Liver (tissue), 9 donors: Measurements from ENCODE around the gene KRT84. TPM values are rescaled to one million over a fixed set of nuclear protein-coding genes. Genes with fewer than 3 reads are reported as not detected.

ENCODE experiments used
- DNase-seq: peaks from one replicate; pipeline ENCODE4 v3.0.0-alpha.2; 2017; ENCODE audit warnings: low spot score
- H3K27ac ChIP-seq, 2 donors: one replicate each; pipeline ENCODE4 v1.7.0; 2013; ENCODE audit warnings: inconsistent platforms in 2 of 2, low read length in 2 of 2, control low read depth in 1 of 2, low read depth in 1 of 2, mild to moderate bottlenecking in 1 of 2
- H3K27me3 ChIP-seq, 4 donors: one replicate each; pipeline versions ENCODE4 v1.6.1 to v1.7.0; 2013; ENCODE audit warnings: low read length in 3 of 4, inconsistent platforms in 1 of 4, mild to moderate bottlenecking in 1 of 4, moderate library complexity in 1 of 4; ENCODE audit not compliant: control insufficient read depth in 4 of 4, insufficient read depth in 4 of 4
- H3K36me3 ChIP-seq, 4 donors: one replicate each; pipeline versions ENCODE4 v1.6.1 to v1.7.0; 2013; ENCODE audit warnings: low read length in 3 of 4, mild to moderate bottlenecking in 3 of 4, low read depth in 1 of 4, moderate library complexity in 1 of 4; ENCODE audit not compliant: control insufficient read depth in 4 of 4, insufficient read depth in 3 of 4
- H3K4me1 ChIP-seq, 4 donors: one replicate each; pipeline versions ENCODE4 v1.6.1 to v1.7.0; 2013; ENCODE audit warnings: low read length in 3 of 4, mild to moderate bottlenecking in 3 of 4, moderate library complexity in 1 of 4; ENCODE audit not compliant: control insufficient read depth in 4 of 4, insufficient read depth in 4 of 4
- H3K4me3 ChIP-seq, 3 donors: one replicate each; pipeline versions ENCODE4 v1.6.1 to v1.7.0; 2013; ENCODE audit warnings: low read length in 3 of 3, control low read depth in 1 of 3, low read depth in 1 of 3, mild to moderate bottlenecking in 1 of 3
- H3K9ac ChIP-seq, 2 donors: one replicate each; pipeline ENCODE4 v1.7.0; 2013; ENCODE audit warnings: low read length in 2 of 2, mild to moderate bottlenecking in 2 of 2, moderate library complexity in 2 of 2, control low read depth in 1 of 2, low read depth in 1 of 2
- H3K9me3 ChIP-seq, 4 donors: one replicate each; pipeline versions ENCODE4 v1.6.1 to v1.7.0; 2013; ENCODE audit warnings: low read length in 3 of 4; ENCODE audit not compliant: control insufficient read depth in 4 of 4
- ATF3 ChIP-seq: IDR thresholded peaks from 2 replicates; pipeline ENCODE4 v1.6.1; 2016; ENCODE audit warnings: antibody characterized with exemption
- CTCF ChIP-seq: fragments of 150-350 bp; IDR thresholded peaks from 2 replicates; pipeline ENCODE4 v1.5.1; 2017; ENCODE audit warnings: improper control_type of control experiment, low read depth, low read length; ENCODE audit not compliant: missing input control
- EGR1 ChIP-seq, 2 donors: IDR thresholded peaks; 2 replicates each; pipeline ENCODE4 v1.6.1; 2016 to 2018; ENCODE audit warnings: antibody characterized with exemption in 2 of 2, low read depth in 2 of 2
- FOXA1 ChIP-seq: IDR thresholded peaks from 2 replicates; pipeline ENCODE4 v1.6.1; 2016; ENCODE audit warnings: antibody characterized with exemption
- FOXA2 ChIP-seq: IDR thresholded peaks from 2 replicates; pipeline ENCODE4 v1.6.1; 2016; ENCODE audit warnings: antibody characterized with exemption
- GABPA ChIP-seq, 2 donors: IDR thresholded peaks in 1 of 2; conservative IDR thresholded peaks in 1 of 2; 2 replicates each; pipeline ENCODE4 v1.6.1; 2016; ENCODE audit warnings: antibody characterized with exemption in 2 of 2, mild to moderate bottlenecking in 1 of 2, moderate library complexity in 1 of 2
- HNF4A ChIP-seq, 2 donors: conservative IDR thresholded peaks; 2 replicates each; pipeline ENCODE4 v1.6.1; 2016; ENCODE audit warnings: antibody characterized with exemption in 2 of 2, mild to moderate bottlenecking in 2 of 2
- HNF4G ChIP-seq: IDR thresholded peaks from 2 replicates; pipeline ENCODE4 v1.6.1; 2016; ENCODE audit warnings: antibody characterized with exemption
- JUND ChIP-seq, 2 donors: IDR thresholded peaks; 2 replicates each; pipeline ENCODE4 v1.6.1; 2016; ENCODE audit warnings: antibody characterized with exemption in 2 of 2
- NR2F2 ChIP-seq: IDR thresholded peaks from 2 replicates; pipeline ENCODE4 v1.6.1; 2016; ENCODE audit warnings: antibody characterized with exemption
- REST ChIP-seq: IDR thresholded peaks from 2 replicates; pipeline ENCODE4 v1.6.1; 2016; ENCODE audit warnings: antibody characterized with exemption, mild to moderate bottlenecking
- RXRA ChIP-seq, 2 donors: IDR thresholded peaks; 2 replicates each; pipeline ENCODE4 v1.6.1; 2017 to 2018; ENCODE audit warnings: antibody characterized with exemption in 2 of 2, mild to moderate bottlenecking in 1 of 2
- SP1 ChIP-seq: IDR thresholded peaks from 2 replicates; pipeline ENCODE4 v1.6.1; 2018; ENCODE audit warnings: antibody characterized with exemption, mild to moderate bottlenecking
- TAF1 ChIP-seq: conservative IDR thresholded peaks from 2 replicates; pipeline ENCODE4 v1.6.1; 2016; ENCODE audit warnings: antibody characterized with exemption, mild to moderate bottlenecking
- YY1 ChIP-seq: IDR thresholded peaks from 2 replicates; pipeline ENCODE4 v1.6.1; 2016; ENCODE audit warnings: antibody characterized with exemption, mild to moderate bottlenecking
- WGBS: extraction: QIAGEN DNeasy Blood & Tissue Kit; methylation state at CpG from one replicate; pipeline ENCODE4 v1.1.7; 2013; 5-methylcytosine and 5-hydroxymethylcytosine counted together
- polyA plus RNA-seq, 2 donors: library from polyadenylated mRNA; stranded (reverse) in 1 of 2; unstranded in 1 of 2; fragments of 200-250 nt in 1 of 2; fragments of >200 nt in 1 of 2; fragmentation: Nextera tagmentation in 1 of 2; extraction: Ambion mirVana in 1 of 2; gene quantifications; one replicate each; pipeline versions ENCODE4 v1.2.1 to v1.2.3, GENCODE V29; 2013 to 2015
- total RNA-seq, 2 donors: library from RNA; depleted of rRNA; stranded (reverse); fragments of >200 nt; gene quantifications; one replicate each; pipeline ENCODE4 v1.2.3, GENCODE V29; 2014
- TF ChIP-seq, protein P1 (sequence below): IDR thresholded peaks from 2 replicates; pipeline ENCODE4 v1.6.1; 2016; ENCODE audit warnings: antibody characterized with exemption
- TF ChIP-seq, protein P2 (sequence below): IDR thresholded peaks from 2 replicates; pipeline ENCODE4 v1.6.1; 2016; ENCODE audit warnings: antibody characterized with exemption
- donor health status: healthy.
- donor health status: healthy.
- donor health status: healthy.
- donor health status: healthy.
- donor health status: healthy.

Gene KRT84
- total and polyA plus RNA-seq, 4 donors: not detected

DNA sequence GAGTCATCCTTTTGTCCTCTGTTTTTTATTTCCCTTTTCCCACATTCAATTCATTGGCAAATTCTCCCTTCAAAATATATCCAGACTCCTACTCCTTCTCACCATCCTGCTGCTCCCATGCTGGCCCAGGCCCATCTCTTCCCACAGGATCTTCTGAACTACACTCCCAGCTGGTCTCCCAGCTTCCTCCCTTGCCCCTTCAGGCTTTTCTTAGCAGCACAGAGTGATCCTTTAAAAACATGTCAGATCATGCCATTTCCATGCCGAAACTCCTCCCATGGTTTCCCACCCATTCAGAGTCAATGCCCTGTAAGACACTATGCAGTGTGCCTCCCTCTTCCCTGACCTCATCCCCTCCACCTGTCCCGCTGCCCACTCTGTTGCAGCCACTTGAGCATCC lies 2.4 kb upstream of the KRT84 start (continued):
- no peak for TF ChIP-seq REST
- no peak for TF ChIP-seq SP1
- no peak for TF ChIP-seq TAF1
- no peak for TF ChIP-seq FOXA1
- no peak for TF ChIP-seq JUND (IDR thresholded peaks at IDR 0.05)
- no peak for TF ChIP-seq GABPA (IDR thresholded peaks at IDR 0.05 in 1 of 2, conservative IDR thresholded peaks at IDR 0.05 in 1 of 2)
- TF ChIP-seq NR2F2: no peak
- no peak for TF ChIP-seq EGR1 (IDR thresholded peaks at IDR 0.05; ENCODE audit: low read depth in 2 of 2)

DNA sequence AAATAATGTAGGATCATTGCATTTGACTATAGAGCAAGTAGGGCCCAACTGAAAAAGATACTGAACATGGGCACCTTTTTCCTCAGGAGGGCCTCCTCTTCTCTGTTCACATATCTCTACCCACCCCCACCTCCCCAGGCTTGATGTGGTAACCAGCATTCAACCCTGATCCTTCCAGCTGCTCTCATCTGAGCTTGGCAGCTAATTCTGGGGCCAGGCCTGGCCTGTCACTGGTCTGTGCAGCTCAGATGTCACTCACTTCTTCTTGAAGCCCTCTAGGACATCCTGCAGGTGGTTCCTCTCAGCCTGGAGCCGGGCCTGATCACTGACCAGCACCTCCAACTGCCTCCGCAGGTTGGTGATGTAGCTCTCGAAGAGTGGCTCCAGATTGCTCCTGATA lies 2.1 kb downstream of the KRT84 start:
- WGBS: 94% methylated on average over 3 of the region's 3 CpGs
- H3K9ac ChIP-seq: no peak overlapping the region
- H3K27ac ChIP-seq: no peak overlapping the region
- H3K4me1 ChIP-seq: no peaks in the 10 kb centered on the region
- peaks cover 0 to 2% (median 0%) of the 10 kb centered on the region in 4 donors for H3K27me3 ChIP-seq
- no peak for DNase-seq
- H3K4me3 ChIP-seq: no peak overlapping the region
- TF ChIP-seq, protein P1, sequence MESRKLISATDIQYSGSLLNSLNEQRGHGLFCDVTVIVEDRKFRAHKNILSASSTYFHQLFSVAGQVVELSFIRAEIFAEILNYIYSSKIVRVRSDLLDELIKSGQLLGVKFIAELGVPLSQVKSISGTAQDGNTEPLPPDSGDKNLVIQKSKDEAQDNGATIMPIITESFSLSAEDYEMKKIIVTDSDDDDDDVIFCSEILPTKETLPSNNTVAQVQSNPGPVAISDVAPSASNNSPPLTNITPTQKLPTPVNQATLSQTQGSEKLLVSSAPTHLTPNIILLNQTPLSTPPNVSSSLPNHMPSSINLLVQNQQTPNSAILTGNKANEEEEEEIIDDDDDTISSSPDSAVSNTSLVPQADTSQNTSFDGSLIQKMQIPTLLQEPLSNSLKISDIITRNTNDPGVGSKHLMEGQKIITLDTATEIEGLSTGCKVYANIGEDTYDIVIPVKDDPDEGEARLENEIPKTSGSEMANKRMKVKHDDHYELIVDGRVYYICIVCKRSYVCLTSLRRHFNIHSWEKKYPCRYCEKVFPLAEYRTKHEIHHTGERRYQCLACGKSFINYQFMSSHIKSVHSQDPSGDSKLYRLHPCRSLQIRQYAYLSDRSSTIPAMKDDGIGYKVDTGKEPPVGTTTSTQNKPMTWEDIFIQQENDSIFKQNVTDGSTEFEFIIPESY: no peak
- no peak for TF ChIP-seq HNF4G
- no peak for TF ChIP-seq CTCF
- no peak for TF ChIP-seq FOXA2
- TF ChIP-seq ATF3: no peak
- no peak for TF ChIP-seq FOXA1
- TF ChIP-seq EGR1 (IDR thresholded peaks at IDR 0.05; ENCODE audit: low read depth in 2 of 2): no peak
- TF ChIP-seq SP1: no peak
- TF ChIP-seq, protein P2, sequence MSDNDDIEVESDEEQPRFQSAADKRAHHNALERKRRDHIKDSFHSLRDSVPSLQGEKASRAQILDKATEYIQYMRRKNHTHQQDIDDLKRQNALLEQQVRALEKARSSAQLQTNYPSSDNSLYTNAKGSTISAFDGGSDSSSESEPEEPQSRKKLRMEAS: no peak
- TF ChIP-seq GABPA (IDR thresholded peaks at IDR 0.05 in 1 of 2, conservative IDR thresholded peaks at IDR 0.05 in 1 of 2): no peak
- TF ChIP-seq RXRA (IDR thresholded peaks at IDR 0.05): no peak
- no peak for TF ChIP-seq HNF4A (conservative IDR thresholded peaks at IDR 0.05)
- TF ChIP-seq YY1: no peak
- no peak for TF ChIP-seq TAF1
- no peak for TF ChIP-seq NR2F2
- H3K9me3 ChIP-seq: no peaks in the 10 kb centered on the region
- H3K36me3 ChIP-seq: no peaks in the 10 kb centered on the region
